H9 (cell line): ENCODE data around the gene ITGB2. TPM values are rescaled to one million over a fixed set of nuclear protein-coding genes. Genes with fewer than 3 reads are reported as not detected.

Experiments
- DNase-seq: peaks from one replicate; pipeline ENCODE4 v3.0.0-alpha.2; 2017
- H2AFZ ChIP-seq: one replicate; pipeline ENCODE4 v1.6.1; 2013; ENCODE audit warnings: mild to moderate bottlenecking, low read length, control low read depth, moderate library complexity
- H2AK5ac ChIP-seq: 2 replicates; pipeline ENCODE4 v1.6.1; 2013; ENCODE audit warnings: low read length, control low read depth, mixed read lengths; ENCODE audit not compliant: insufficient read length
- H2BK120ac ChIP-seq: one replicate; pipeline ENCODE4 v1.6.1; 2013; ENCODE audit warnings: low read depth, mild to moderate bottlenecking, low read length, control low read depth, inconsistent platforms; ENCODE audit not compliant: poor library complexity, severe bottlenecking
- H2BK12ac ChIP-seq: 2 replicates; pipeline ENCODE4 v1.6.1; 2013; ENCODE audit warnings: low read length, control low read depth, mixed read lengths, low read depth; ENCODE audit not compliant: insufficient read length
- H2BK15ac ChIP-seq: 2 replicates; pipeline ENCODE4 v1.6.1; 2013; ENCODE audit warnings: low read depth, low read length, control low read depth
- H2BK20ac ChIP-seq: one replicate; pipeline ENCODE4 v1.6.1; 2013; ENCODE audit warnings: low read depth, mild to moderate bottlenecking, low read length, control low read depth, inconsistent platforms; ENCODE audit not compliant: poor library complexity, severe bottlenecking
- H2BK5ac ChIP-seq: 2 replicates; pipeline ENCODE4 v1.6.1; 2013; ENCODE audit warnings: low read length, control low read depth, mixed read lengths; ENCODE audit not compliant: insufficient read length
- H3K14ac ChIP-seq: 2 replicates; pipeline ENCODE4 v1.6.1; 2013; ENCODE audit warnings: low read length, control low read depth; ENCODE audit not compliant: insufficient read depth
- H3K18ac ChIP-seq: 2 replicates; pipeline ENCODE4 v1.6.1; 2013; ENCODE audit warnings: low read depth, mild to moderate bottlenecking, mixed read lengths, low read length, control low read depth; ENCODE audit not compliant: insufficient read length
- H3K23ac ChIP-seq: 2 replicates; pipeline ENCODE4 v1.6.1; 2013; ENCODE audit warnings: low read length, control low read depth, mixed read lengths, low read depth; ENCODE audit not compliant: insufficient read length
- H3K23me2 ChIP-seq: 2 replicates; pipeline ENCODE4 v1.6.1; 2013; ENCODE audit warnings: low read depth, mild to moderate bottlenecking, mixed read lengths, low read length, control low read depth; ENCODE audit not compliant: insufficient read length, poor library complexity, severe bottlenecking
- H3K27ac ChIP-seq: 2 replicates; pipeline ENCODE4 v1.5.1; 2013; ENCODE audit warnings: low read length, control low read depth, mixed read lengths, low read depth; ENCODE audit not compliant: insufficient read length
- H3K27me3 ChIP-seq: 2 replicates; pipeline ENCODE4 v1.6.1; 2013; ENCODE audit warnings: low read length, control low read depth, inconsistent platforms; ENCODE audit not compliant: insufficient read depth
- H3K4ac ChIP-seq: 2 replicates; pipeline ENCODE4 v1.6.1; 2013; ENCODE audit warnings: low read depth, mild to moderate bottlenecking, control low read depth, inconsistent platforms, low read length, moderate library complexity
- H3K4me1 ChIP-seq: 2 replicates; pipeline ENCODE4 v1.6.1; 2013; ENCODE audit warnings: low read length, control low read depth, inconsistent platforms; ENCODE audit not compliant: insufficient read depth
- H3K4me2 ChIP-seq: 2 replicates; pipeline ENCODE4 v1.6.1; 2013; ENCODE audit warnings: low read length, control low read depth, mixed read lengths; ENCODE audit not compliant: insufficient read length, insufficient read depth
- H3K56ac ChIP-seq: 2 replicates; pipeline ENCODE4 v1.6.1; 2013; ENCODE audit warnings: low read depth, mild to moderate bottlenecking, mixed read lengths, low read length, control low read depth; ENCODE audit not compliant: insufficient read length
- H3K79me1 ChIP-seq: 2 replicates; pipeline ENCODE4 v1.6.1; 2013; ENCODE audit warnings: low read depth, mild to moderate bottlenecking, moderate library complexity, low read length, control low read depth, inconsistent platforms; ENCODE audit not compliant: insufficient read depth, poor library complexity, severe bottlenecking
- H3K79me2 ChIP-seq: 2 replicates; pipeline ENCODE4 v1.6.1; 2013; ENCODE audit warnings: low read length, control low read depth, inconsistent platforms; ENCODE audit not compliant: insufficient read depth
- H3K9ac ChIP-seq: 2 replicates; pipeline ENCODE4 v1.6.1; 2013; ENCODE audit warnings: low read length, control low read depth, mixed read lengths; ENCODE audit not compliant: insufficient read length; ENCODE audit errors: extremely low read depth
- H3K9me3 ChIP-seq: one replicate; pipeline ENCODE4 v1.6.1; 2013; ENCODE audit warnings: low read depth, low read length, inconsistent platforms; ENCODE audit not compliant: control insufficient read depth
- H3T11ph ChIP-seq: one replicate; pipeline ENCODE4 v1.6.1; 2013; ENCODE audit warnings: mild to moderate bottlenecking, low read length, control low read depth, inconsistent platforms
- H4K20me1 ChIP-seq: one replicate; pipeline ENCODE4 v1.6.1; 2013; ENCODE audit not compliant: control insufficient read depth, insufficient read length, insufficient read depth
- H4K5ac ChIP-seq: 2 replicates; pipeline ENCODE4 v1.6.1; 2013; ENCODE audit warnings: low read depth, mild to moderate bottlenecking, mixed read lengths, low read length, control low read depth; ENCODE audit not compliant: insufficient read length
- H4K8ac ChIP-seq: replicated peaks from 2 replicates; pipeline ENCODE4 v1.6.1; 2013; ENCODE audit warnings: low read length, control low read depth, mixed read lengths, low read depth; ENCODE audit not compliant: insufficient read length
- H4K91ac ChIP-seq: 2 replicates; pipeline ENCODE4 v1.6.1; 2013; ENCODE audit warnings: low read depth, mild to moderate bottlenecking, moderate library complexity, mixed read lengths, low read length, control low read depth; ENCODE audit not compliant: insufficient read length
- H3K27ac Mint-ChIP-seq, 3 experiments: 2 replicates in 2 of 3; 3 replicates in 1 of 3; pipeline ENCODE4 v1.8.0; 2020 to 2021; ENCODE audit warnings: mixed read lengths in 3 of 3, mild to moderate bottlenecking in 1 of 3, moderate library complexity in 1 of 3
- H3K27me3 Mint-ChIP-seq: 2 replicates; pipeline ENCODE4 v1.8.0; 2021; ENCODE audit warnings: low read depth, mild to moderate bottlenecking, moderate library complexity, mixed read lengths
- H3K36me3 Mint-ChIP-seq, 3 experiments: 2 replicates in 2 of 3; 3 replicates in 1 of 3; pipeline ENCODE4 v1.8.0; 2020 to 2021; ENCODE audit warnings: low read depth in 3 of 3, mixed read lengths in 3 of 3; ENCODE audit not compliant: insufficient read depth in 1 of 3
- H3K4me1 Mint-ChIP-seq, 2 experiments: 2 replicates each; pipeline ENCODE4 v1.8.0; 2020; ENCODE audit warnings: mixed read lengths in 2 of 2
- H3K4me3 Mint-ChIP-seq, 2 experiments: 2 replicates in 1 of 2; 3 replicates in 1 of 2; pipeline ENCODE4 v1.8.0; 2020 to 2021; ENCODE audit warnings: mild to moderate bottlenecking in 2 of 2, mixed read lengths in 2 of 2, moderate library complexity in 1 of 2
- H3K9me3 Mint-ChIP-seq, 2 experiments: 2 replicates in 1 of 2; 3 replicates in 1 of 2; pipeline ENCODE4 v1.8.0; 2020; ENCODE audit warnings: mild to moderate bottlenecking in 2 of 2, mixed read lengths in 2 of 2, moderate library complexity in 1 of 2
- WGBS: extraction: QIAGEN DNeasy Blood & Tissue Kit; methylation state at CpG from one replicate; pipeline ENCODE4 v1.1.7; 2013; ENCODE audit warnings: missing lambda C conversion rate, low lambda C conversion rate, mixed read lengths; ENCODE audit not compliant: insufficient read length; ENCODE audit errors: extremely low coverage; 5-methylcytosine and 5-hydroxymethylcytosine counted together
- total RNA-seq: library from RNA; stranded (reverse); gene quantifications from 2 replicates; pipeline ENCODE4 v1.2.1, GENCODE V29; 2021
- TF ChIP-seq, protein P1 (sequence below): fragments of 200-600 bp; sonication (generic); conservative IDR thresholded peaks from 3 replicates; pipeline ENCODE4 v1.8.0; 2021; ENCODE audit warnings: antibody characterized with exemption, mild to moderate bottlenecking

The ITGB2 gene
- total RNA-seq, 1 experiment from 2014 or later, result 1.1 TPM

- no peak overlapping the region for H3K4me2 ChIP-seq
- H3K18ac ChIP-seq, result no peak overlapping the region
- no peak for DNase-seq
- no peak overlapping the region for H2AK5ac ChIP-seq
- H3K27me3 ChIP-seq, result no peaks in the 10 kb centered on the region
- no peak overlapping the region for H3K9ac ChIP-seq
- TF ChIP-seq, protein P1, sequence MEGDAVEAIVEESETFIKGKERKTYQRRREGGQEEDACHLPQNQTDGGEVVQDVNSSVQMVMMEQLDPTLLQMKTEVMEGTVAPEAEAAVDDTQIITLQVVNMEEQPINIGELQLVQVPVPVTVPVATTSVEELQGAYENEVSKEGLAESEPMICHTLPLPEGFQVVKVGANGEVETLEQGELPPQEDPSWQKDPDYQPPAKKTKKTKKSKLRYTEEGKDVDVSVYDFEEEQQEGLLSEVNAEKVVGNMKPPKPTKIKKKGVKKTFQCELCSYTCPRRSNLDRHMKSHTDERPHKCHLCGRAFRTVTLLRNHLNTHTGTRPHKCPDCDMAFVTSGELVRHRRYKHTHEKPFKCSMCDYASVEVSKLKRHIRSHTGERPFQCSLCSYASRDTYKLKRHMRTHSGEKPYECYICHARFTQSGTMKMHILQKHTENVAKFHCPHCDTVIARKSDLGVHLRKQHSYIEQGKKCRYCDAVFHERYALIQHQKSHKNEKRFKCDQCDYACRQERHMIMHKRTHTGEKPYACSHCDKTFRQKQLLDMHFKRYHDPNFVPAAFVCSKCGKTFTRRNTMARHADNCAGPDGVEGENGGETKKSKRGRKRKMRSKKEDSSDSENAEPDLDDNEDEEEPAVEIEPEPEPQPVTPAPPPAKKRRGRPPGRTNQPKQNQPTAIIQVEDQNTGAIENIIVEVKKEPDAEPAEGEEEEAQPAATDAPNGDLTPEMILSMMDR, result no peak
- H3T11ph ChIP-seq, result no peak overlapping the region
- H3K4me1 ChIP-seq, result no peaks in the 10 kb centered on the region
- Mint-ChIP-seq H3K27ac (no peak overlapping the region; a peak in 1 of 7 replicates), H3K4me1 (peaks cover 3 to 4% of the 10 kb centered on the region in 2 experiments; a peak in 2 of 4 replicates), H3K36me3 (no peaks in the 10 kb centered on the region), H3K27me3 (peaks cover 3% of the 10 kb centered on the region; the same call in 1 of the 2 replicates), H3K4me3 (no peak overlapping the region), H3K9me3 (no peaks in the 10 kb centered on the region)
- H3K23ac ChIP-seq, result no peak overlapping the region
- H3K14ac ChIP-seq, result peak overlapping the region; percentile 53; the same call in 1 of the 2 replicates
- H3K9me3 ChIP-seq, result no peaks in the 10 kb centered on the region
- H2AFZ ChIP-seq, result no peak overlapping the region
- no peak overlapping the region for H2BK12ac ChIP-seq
- no peak overlapping the region for H3K27ac ChIP-seq
- H3K79me1 ChIP-seq, result no peaks in the 10 kb centered on the region
- no peak overlapping the region for H2BK5ac ChIP-seq
- no peak overlapping the region for H4K91ac ChIP-seq
- no peak overlapping the region for H2BK20ac ChIP-seq
- H3K4ac ChIP-seq, result no peak overlapping the region
- no peak overlapping the region for H2BK120ac ChIP-seq
- no peak overlapping the region for H4K5ac ChIP-seq
- WGBS, result no CpG with 5 or more reads among the region's 30 CpGs
- H2BK15ac ChIP-seq, result no peak overlapping the region
- H3K23me2 ChIP-seq, result no peaks in the 10 kb centered on the region
- no peaks in the 10 kb centered on the region for H3K79me2 ChIP-seq
- no peak overlapping the region for H3K56ac ChIP-seq
- no peak overlapping the region for H4K8ac ChIP-seq
- H4K20me1 ChIP-seq, result no peaks in the 10 kb centered on the region
These were observed 82.4 kb downstream of the ITGB2 start for GRCh38 chr21:44838039-44838895.
